Hepatocyte (in vitro differentiated cells): Measurements from ENCODE around the gene UCP3. TPM values are rescaled to one million over a fixed set of nuclear protein-coding genes. Genes with fewer than 3 reads are reported as not detected.

Experiments
- DNase-seq: peaks from one replicate; pipeline ENCODE4 v3.0.0-alpha.2; 2016; ENCODE audit warnings: low spot score
- H2AFZ ChIP-seq: fragments of 200-600 bp; sonication (generic); 2 replicates; pipeline ENCODE4 v1.6.0; 2016; ENCODE audit warnings: antibody characterized with exemption, mild to moderate bottlenecking
- H3K27ac ChIP-seq: fragments of 200-600 bp; sonication (generic); 2 replicates; pipeline ENCODE4 v1.5.1; 2016; ENCODE audit warnings: mild to moderate bottlenecking
- H3K27me3 ChIP-seq: fragments of 200-600 bp; sonication (generic); 2 replicates; pipeline ENCODE4 v1.6.1; 2016
- H3K36me3 ChIP-seq: fragments of 200-600 bp; sonication (generic); replicated peaks from 2 replicates; pipeline ENCODE4 v1.5.1; 2016; ENCODE audit warnings: low read depth; ENCODE audit not compliant: insufficient read depth
- H3K4me1 ChIP-seq: fragments of 200-600 bp; sonication (generic); 2 replicates; pipeline ENCODE4 v1.5.1; 2016; ENCODE audit warnings: mild to moderate bottlenecking, moderate library complexity; ENCODE audit not compliant: insufficient read depth
- H3K4me2 ChIP-seq: fragments of 200-600 bp; sonication (generic); 2 replicates; pipeline ENCODE4 v1.6.0; 2016
- H3K4me3 ChIP-seq: fragments of 200-600 bp; sonication (generic); 2 replicates; pipeline ENCODE4 v1.5.1; 2016; ENCODE audit warnings: mild to moderate bottlenecking
- H3K79me2 ChIP-seq: fragments of 200-600 bp; sonication (generic); 2 replicates; pipeline ENCODE4 v1.6.0; 2017; ENCODE audit warnings: mild to moderate bottlenecking
- H3K9me2 ChIP-seq: fragments of 200-600 bp; sonication (generic); replicated peaks from 2 replicates; pipeline ENCODE4 v1.6.0; 2017; ENCODE audit warnings: mild to moderate bottlenecking; ENCODE audit not compliant: insufficient read depth
- H3K9me3 ChIP-seq: fragments of 200-600 bp; sonication (generic); 2 replicates; pipeline ENCODE4 v1.5.1; 2016; ENCODE audit warnings: low read depth, mild to moderate bottlenecking
- H4K20me1 ChIP-seq: fragments of 200-600 bp; sonication (generic); 2 replicates; pipeline ENCODE4 v1.6.0; 2016; ENCODE audit warnings: mild to moderate bottlenecking; ENCODE audit not compliant: insufficient read depth, poor library complexity, severe bottlenecking
- EZH2 ChIP-seq: fragments of 200-600 bp; sonication (generic); IDR thresholded peaks from 2 replicates; pipeline ENCODE4 v1.6.1; 2016; ENCODE audit warnings: antibody characterized with exemption, mild to moderate bottlenecking, borderline replicate concordance
- EZH2phosphoT487 ChIP-seq: fragments of 200-600 bp; sonication (generic); IDR thresholded peaks from one replicate; pipeline ENCODE4 v1.6.1; 2018; ENCODE audit warnings: antibody characterized with exemption, mild to moderate bottlenecking, low read depth, moderate library complexity; ENCODE audit not compliant: unreplicated experiment, severe bottlenecking
- WGBS: methylation state at CpG from one replicate; pipeline ENCODE4 v1.1.6; 2016; ENCODE audit warnings: low lambda C conversion rate; ENCODE audit errors: missing lambda C conversion rate; 5-methylcytosine and 5-hydroxymethylcytosine counted together
- polyA plus RNA-seq: library from polyadenylated mRNA; unstranded; fragments of >200 nt; fragmentation: Nextera tagmentation; extraction: Ambion mirVana; gene quantifications from 2 replicates; pipeline ENCODE4 v1.2.1, GENCODE V29; 2016
- total RNA-seq: library from RNA; depleted of rRNA; stranded (reverse); fragments of >200 nt; gene quantifications from 2 replicates; pipeline ENCODE4 v1.2.3, GENCODE V29; 2014
- TF ChIP-seq, protein P1 (sequence below): fragments of 200-600 bp; sonication (generic); IDR thresholded peaks from 2 replicates; pipeline ENCODE4 v1.5.1; 2016; ENCODE audit warnings: antibody characterized with exemption, mild to moderate bottlenecking; ENCODE audit not compliant: poor library complexity

The UCP3 gene
- total and polyA plus RNA-seq, 2 experiments from 2014 or later = 0.80 TPM; not detected in 1

GRCh38 chr11:73969091-73969490 lies 39.8 kb downstream of the UCP3 start:
- WGBS = 88% methylated on average over 2 of the region's 2 CpGs
- Histone ChIP-seq H3K4me3 (no peak overlapping the region), H2AFZ (no peak overlapping the region), H3K9me3 (no peaks in the 10 kb centered on the region), H3K4me2 (no peak overlapping the region), H3K79me2 (no peaks in the 10 kb centered on the region), H3K4me1 (no peaks in the 10 kb centered on the region), H3K9me2 (no peaks in the 10 kb centered on the region), H3K27me3 (no peaks in the 10 kb centered on the region), H4K20me1 (no peaks in the 10 kb centered on the region), H3K27ac (no peak overlapping the region), H3K36me3 (no peaks in the 10 kb centered on the region)
- DNase-seq = no peak
- no peak for TF ChIP-seq EZH2phosphoT487
- no peak for TF ChIP-seq EZH2
- TF ChIP-seq, protein P1, sequence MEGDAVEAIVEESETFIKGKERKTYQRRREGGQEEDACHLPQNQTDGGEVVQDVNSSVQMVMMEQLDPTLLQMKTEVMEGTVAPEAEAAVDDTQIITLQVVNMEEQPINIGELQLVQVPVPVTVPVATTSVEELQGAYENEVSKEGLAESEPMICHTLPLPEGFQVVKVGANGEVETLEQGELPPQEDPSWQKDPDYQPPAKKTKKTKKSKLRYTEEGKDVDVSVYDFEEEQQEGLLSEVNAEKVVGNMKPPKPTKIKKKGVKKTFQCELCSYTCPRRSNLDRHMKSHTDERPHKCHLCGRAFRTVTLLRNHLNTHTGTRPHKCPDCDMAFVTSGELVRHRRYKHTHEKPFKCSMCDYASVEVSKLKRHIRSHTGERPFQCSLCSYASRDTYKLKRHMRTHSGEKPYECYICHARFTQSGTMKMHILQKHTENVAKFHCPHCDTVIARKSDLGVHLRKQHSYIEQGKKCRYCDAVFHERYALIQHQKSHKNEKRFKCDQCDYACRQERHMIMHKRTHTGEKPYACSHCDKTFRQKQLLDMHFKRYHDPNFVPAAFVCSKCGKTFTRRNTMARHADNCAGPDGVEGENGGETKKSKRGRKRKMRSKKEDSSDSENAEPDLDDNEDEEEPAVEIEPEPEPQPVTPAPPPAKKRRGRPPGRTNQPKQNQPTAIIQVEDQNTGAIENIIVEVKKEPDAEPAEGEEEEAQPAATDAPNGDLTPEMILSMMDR = no peak

- WGBS = 83% methylated on average over 15 of the region's 15 CpGs
These were observed 40.4 kb downstream of the UCP3 start for GRCh38 chr11:73968356-73968966.

DNA sequence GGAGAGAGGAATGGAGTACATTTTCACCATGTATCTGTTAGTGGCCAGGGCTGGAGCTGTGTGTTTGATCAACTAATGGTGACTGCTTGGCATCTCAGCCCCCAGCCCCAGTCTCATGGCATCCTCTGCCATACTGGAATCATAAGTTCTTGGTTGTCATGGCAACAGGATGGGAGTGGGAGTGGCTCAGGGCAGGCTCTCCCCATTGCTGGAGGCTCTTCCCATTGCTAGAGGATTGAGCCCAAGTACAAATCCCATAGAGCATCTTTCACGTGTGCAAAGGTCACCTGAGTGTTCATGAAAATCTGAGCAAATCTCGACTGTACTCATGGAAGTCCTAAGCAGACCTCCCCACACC lies 43.1 kb downstream of the UCP3 start:
- H2AFZ ChIP-seq = no peak overlapping the region
- no peak for TF ChIP-seq EZH2
- TF ChIP-seq, protein P1 = no peak
- no peak for TF ChIP-seq EZH2phosphoT487
- H3K4me2 ChIP-seq = no peak overlapping the region
- H3K9me2 ChIP-seq = no peaks in the 10 kb centered on the region
- no peaks in the 10 kb centered on the region for H3K36me3 ChIP-seq
- H3K4me3 ChIP-seq = no peak overlapping the region
- H3K9me3 ChIP-seq = no peaks in the 10 kb centered on the region
- no peaks in the 10 kb centered on the region for H3K79me2 ChIP-seq
- no peaks in the 10 kb centered on the region for H3K27me3 ChIP-seq
- WGBS = 87% methylated on average over 2 of the region's 2 CpGs
- H4K20me1 ChIP-seq = no peaks in the 10 kb centered on the region
- no peak for DNase-seq
- H3K27ac ChIP-seq = no peak overlapping the region
- H3K4me1 ChIP-seq = no peaks in the 10 kb centered on the region

More at GRCh38 chr11:73968356-73968966, 40.4 kb downstream of the UCP3 start:
- H3K4me2 ChIP-seq = no peak overlapping the region
- no peaks in the 10 kb centered on the region for H3K4me1 ChIP-seq
- H2AFZ ChIP-seq = no peak overlapping the region
- DNase-seq = no peak
- H3K27me3 ChIP-seq = no peaks in the 10 kb centered on the region
- H4K20me1 ChIP-seq = no peaks in the 10 kb centered on the region
- H3K4me3 ChIP-seq = no peak overlapping the region
- TF ChIP-seq, protein P1 = no peak
- TF ChIP-seq EZH2 (no peak), EZH2phosphoT487 (no peak)
- no peak overlapping the region for H3K27ac ChIP-seq
- no peaks in the 10 kb centered on the region for H3K79me2 ChIP-seq
- no peaks in the 10 kb centered on the region for H3K9me2 ChIP-seq
- H3K9me3 ChIP-seq = no peaks in the 10 kb centered on the region
- H3K36me3 ChIP-seq = no peaks in the 10 kb centered on the region
